Articular chondrocyte of knee joint (primary cell): ENCODE data around the gene RMC1. TPM values are rescaled to one million over a fixed set of nuclear protein-coding genes. Genes with fewer than 3 reads are reported as not detected.

Experiments
- small RNA-seq: library from RNA; depleted of rRNA; stranded (forward); fragments of <200 nt; gene quantifications from one replicate; pipeline ENCODE3, GENCODE V24; 2012
- total RNA-seq: library from RNA; depleted of rRNA; stranded (reverse); fragments of >200 nt; gene quantifications from 2 replicates; pipeline ENCODE4 v1.2.3, GENCODE V29; 2012

Gene RMC1
- 19.0 and 20.3 TPM in 2 replicates for total RNA-seq

GRCh38 chr18:23503038-23503962 lies at the start of gene RMC1:
TSS of gene RMC1 (plus strand) at chr18:23503511. CDS start at chr18:23503619, 108 bp downstream.

Small RNA genes within 50 kb of the gene (small RNA-seq; reads per million reads assigned to genes)
- gene AC026634.1, result not detected
- not detected for gene RF00019

Other genes starting within 250 kb of the RMC1 start
- gene RIOK3, start 50.2 kb upstream of the RMC1 start, total RNA-seq, result 137 and 151 TPM in 2 replicates
- 83.2 and 142 TPM in 2 replicates for gene NPC1, start 83.0 kb downstream of the RMC1 start, total RNA-seq
- 4.1 and 9.5 TPM in 2 replicates for gene ANKRD29, start 159.4 kb downstream of the RMC1 start, total RNA-seq
- gene LAMA3, start 185.9 kb downstream of the RMC1 start, total RNA-seq, result 3.9 and 7.1 TPM in 2 replicates